Measurements from ENCODE around the gene GLYAT. TPM values are rescaled to one million over a fixed set of nuclear protein-coding genes. Genes with fewer than 3 reads are reported as not detected.

The GLYAT gene
- total and polyA plus RNA-seq, 10 donors: not detected

- intact Hi-C loops (cut with DNase I; ENCODE audit: low total_unique reads): no loop called here
- Histone ChIP-seq H3K4me1 (no peaks in the 10 kb centered on the region), H3K9me3 (peaks cover 0 to 55% (median 35%) of the 10 kb centered on the region in 8 donors), H3K27me3 (replicated peaks in 1 of 7) (peaks cover 0 to 4% (median 0%) of the 10 kb centered on the region in 7 donors), H3K36me3 (no peaks in the 10 kb centered on the region), H3K4me3 (no peak overlapping the region), H3K27ac (no peak overlapping the region)
- WGBS, 5 donors: 39 to 62% (median 57%) methylated on average over 3 of the region's 3 CpGs
- no peak for DNase-seq
- TF ChIP-seq POLR2A (IDR thresholded peaks at IDR 0.05) (no peak), POLR2AphosphoS5 (IDR thresholded peaks at IDR 0.05) (no peak), CTCF (IDR thresholded peaks at IDR 0.05 in 8 of 11, conservative IDR thresholded peaks at IDR 0.05 in 3 of 11) (no peak)
These were observed 11.5 kb upstream of the GLYAT start for GRCh38 chr11:58742981-58743880.

- no peaks in the 10 kb centered on the region for H3K36me3 ChIP-seq
- TF ChIP-seq POLR2A (IDR thresholded peaks at IDR 0.05) (no peak), POLR2AphosphoS5 (IDR thresholded peaks at IDR 0.05) (no peak), CTCF (IDR thresholded peaks at IDR 0.05 in 8 of 11, conservative IDR thresholded peaks at IDR 0.05 in 3 of 11) (no peak)
- H3K27me3 ChIP-seq (replicated peaks in 1 of 7): peaks cover 0 to 4% (median 0%) of the 10 kb centered on the region in 7 donors
- 62 to 76% (median 72%) methylated on average over 2 of the region's 2 CpGs for WGBS, 5 donors
- peaks cover 0 to 55% (median 35%) of the 10 kb centered on the region in 8 donors for H3K9me3 ChIP-seq
- no peak overlapping the region for H3K27ac ChIP-seq
- DNase-seq: no peak
- no peak overlapping the region for H3K4me3 ChIP-seq
- H3K4me1 ChIP-seq: no peaks in the 10 kb centered on the region
- intact Hi-C loops (cut with DNase I; ENCODE audit: low total_unique reads): no loop called here
These were observed 10.4 kb upstream of the GLYAT start for GRCh38 chr11:58742140-58742539.

- no peak for DNase-seq
- no peak overlapping the region for H3K27ac ChIP-seq
- intact Hi-C loops (cut with DNase I; ENCODE audit: low total_unique reads): no loop called here
- WGBS, 5 donors: 52 to 86% (median 78%) methylated on average over 1 of the region's 1 CpG
- TF ChIP-seq CTCF (IDR thresholded peaks at IDR 0.05 in 8 of 11, conservative IDR thresholded peaks at IDR 0.05 in 3 of 11) (no peak), POLR2A (IDR thresholded peaks at IDR 0.05) (no peak), POLR2AphosphoS5 (IDR thresholded peaks at IDR 0.05) (no peak)
- H3K36me3 ChIP-seq: no peaks in the 10 kb centered on the region
- no peaks in the 10 kb centered on the region for H3K4me1 ChIP-seq
- peaks cover 0 to 4% (median 0%) of the 10 kb centered on the region in 7 donors for H3K27me3 ChIP-seq (replicated peaks in 1 of 7)
- peaks cover 0 to 55% (median 35%) of the 10 kb centered on the region in 8 donors for H3K9me3 ChIP-seq
- H3K4me3 ChIP-seq: no peak overlapping the region
These were observed 9.4 kb upstream of the GLYAT start for GRCh38 chr11:58741127-58741526.

- no peak for TF ChIP-seq POLR2A (IDR thresholded peaks at IDR 0.05)
- no peak for TF ChIP-seq POLR2AphosphoS5 (IDR thresholded peaks at IDR 0.05)
- TF ChIP-seq CTCF (IDR thresholded peaks at IDR 0.05 in 8 of 11, conservative IDR thresholded peaks at IDR 0.05 in 3 of 11): no peak
- peaks cover 0 to 55% (median 35%) of the 10 kb centered on the region in 8 donors for H3K9me3 ChIP-seq
- peaks cover 0 to 4% (median 0%) of the 10 kb centered on the region in 7 donors for H3K27me3 ChIP-seq (replicated peaks in 1 of 7)
- H3K4me3 ChIP-seq: no peak overlapping the region
- no peak for DNase-seq
- no peak overlapping the region for H3K27ac ChIP-seq
- H3K36me3 ChIP-seq: no peaks in the 10 kb centered on the region
- intact Hi-C loops (cut with DNase I; ENCODE audit: low total_unique reads): no loop called here
- H3K4me1 ChIP-seq: no peaks in the 10 kb centered on the region
- WGBS, 5 donors: 64 to 87% (median 74%) methylated on average over 4 of the region's 4 CpGs
These were observed 8.7 kb upstream of the GLYAT start for GRCh38 chr11:58740447-58740846.
